Pons (tissue), 1 donor: ENCODE data around the gene FOXD4.
"Not testable (repeated sequence)": the region's sequence is repeated elsewhere in the genome, so short reads cannot be mapped to it uniquely, and the experiment has no call there.

ENCODE experiments used
- DNase-seq: peaks from one replicate; pipeline ENCODE4 v3.0.0-alpha.2; 2016; ENCODE audit warnings: low spot score

The FOXD4 gene

DNA sequence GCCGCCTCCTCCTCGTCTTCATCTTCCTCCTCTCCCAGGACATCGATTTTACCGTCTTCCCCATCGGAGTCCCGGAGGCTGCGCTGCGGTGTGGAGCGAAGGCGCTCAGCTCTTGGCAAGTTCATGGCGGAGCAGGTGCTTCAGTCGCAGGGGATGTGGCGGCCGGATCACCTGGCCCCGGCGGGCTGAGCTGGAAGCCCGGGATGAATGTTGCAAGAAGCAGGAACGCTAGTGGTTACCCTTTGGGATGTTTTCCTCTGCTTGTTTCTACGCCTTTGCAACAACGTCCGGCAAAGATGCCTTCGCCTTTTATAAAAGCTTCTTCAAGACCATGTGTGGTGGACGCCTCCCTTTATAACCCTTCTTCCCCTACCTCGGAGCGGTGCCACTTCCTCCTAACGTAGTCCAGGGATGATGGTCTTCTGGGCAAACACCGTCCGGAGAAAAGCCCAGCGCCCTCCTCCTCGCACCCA, at the start of gene FOXD4:
Gene FOXD4, minus strand, starts transcription at position 423 of the 473 bp plus-strand sequence. Its CDS starts 298 bp downstream, at position 125.
- not testable (repeated sequence) for DNase-seq

DNA sequence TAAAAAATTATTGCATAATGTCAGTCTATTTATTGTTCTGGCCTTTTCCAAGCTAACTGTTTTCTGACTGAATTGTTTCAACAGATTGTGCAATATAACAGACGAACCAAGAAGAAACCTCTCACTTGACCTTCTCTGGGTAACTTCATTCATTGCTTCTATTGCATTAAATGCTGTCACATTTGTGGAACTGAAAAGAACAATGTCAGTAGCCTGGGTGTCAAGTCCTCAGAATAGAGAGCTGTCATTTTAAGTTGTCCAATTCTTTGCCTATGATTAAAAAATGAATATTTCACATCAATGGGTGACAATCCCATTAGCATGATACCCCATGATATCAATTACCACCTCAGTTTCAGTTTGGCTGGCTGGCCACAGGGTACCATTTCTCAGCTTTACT, 41.7 kb upstream of the FOXD4 start:
- not testable (repeated sequence) for DNase-seq

DNA sequence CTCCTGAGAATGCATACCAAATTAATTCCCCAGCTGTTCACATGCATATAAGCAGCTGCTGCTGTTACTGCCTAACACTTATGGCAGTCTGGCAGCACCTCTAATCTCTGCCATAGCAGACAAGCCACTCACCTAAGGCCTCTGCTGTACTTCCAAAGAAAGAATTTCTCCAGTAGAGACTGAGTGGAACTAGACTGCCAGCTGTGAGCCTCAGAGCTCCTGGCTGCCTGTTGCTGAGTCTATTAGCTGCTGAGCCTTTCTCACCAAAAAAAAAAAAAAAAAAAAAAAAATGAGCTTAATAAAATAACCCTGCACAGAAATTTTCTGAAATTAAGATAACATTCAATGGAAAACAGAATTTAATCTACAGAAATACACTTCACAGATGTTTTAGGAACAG, 33.0 kb upstream of the FOXD4 start:
- not testable (repeated sequence) for DNase-seq

DNA sequence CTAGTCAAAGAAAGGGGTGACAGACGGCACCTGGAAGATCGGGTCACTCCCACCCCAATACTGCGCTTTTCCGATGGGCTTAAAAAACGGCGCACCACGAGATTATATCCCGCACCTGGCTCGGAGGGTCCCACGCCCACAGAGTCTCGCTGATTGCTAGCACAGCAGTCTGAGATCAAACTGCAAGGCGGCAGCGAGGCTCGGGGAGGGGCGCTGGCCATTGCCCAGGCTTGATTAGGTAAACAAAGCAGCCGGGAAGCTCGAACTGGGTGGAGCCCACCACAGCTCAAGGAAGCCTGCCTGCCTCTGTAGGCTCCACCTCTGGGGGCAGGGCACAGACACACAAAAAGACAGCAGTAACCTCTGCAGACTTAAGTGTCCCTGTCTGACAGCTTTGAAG, 21.7 kb upstream of the FOXD4 start:
- DNase-seq = not testable (repeated sequence)

DNA sequence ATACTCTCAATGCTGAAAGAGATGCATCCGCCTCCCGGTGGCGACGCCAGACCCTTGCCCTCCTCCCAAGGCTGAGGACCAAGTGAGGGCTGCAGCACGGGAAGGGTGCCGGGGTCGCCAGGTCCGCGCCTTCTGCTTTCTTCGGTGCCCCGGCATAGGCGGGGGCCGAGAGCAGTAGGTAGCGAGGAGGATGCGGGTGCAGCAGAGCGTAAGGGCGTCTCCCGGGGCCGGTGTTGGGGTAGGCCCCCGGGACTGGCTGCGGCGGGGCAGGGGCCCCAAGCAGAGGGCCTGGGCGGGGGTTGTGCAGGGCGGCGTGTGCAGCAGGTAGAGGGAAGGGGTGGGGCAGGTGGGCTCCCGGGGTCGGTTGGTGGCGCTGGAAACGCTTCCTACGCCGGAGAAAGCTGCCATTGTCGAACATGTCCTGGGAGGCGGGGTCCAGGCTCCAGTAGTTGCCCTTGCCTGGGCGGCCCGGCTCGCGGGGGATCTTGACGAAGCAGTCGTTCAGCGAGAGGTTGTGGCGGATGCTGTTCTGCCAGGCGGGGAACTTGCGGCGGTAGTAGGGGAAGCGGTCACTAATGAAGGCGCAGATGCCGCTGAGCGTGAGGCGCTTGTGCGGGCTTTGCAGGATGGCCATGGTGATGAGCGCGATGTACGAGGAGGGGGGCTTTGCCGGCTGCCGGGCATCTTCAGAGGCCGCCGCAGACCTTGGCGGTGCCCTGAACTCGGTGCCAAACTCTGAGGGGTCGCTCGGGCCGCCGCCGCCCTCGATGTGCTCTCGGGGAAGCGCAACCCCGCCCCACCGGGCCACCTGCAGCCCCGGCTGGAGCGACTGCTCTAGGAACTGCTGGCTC, 848 bp downstream of the FOXD4 start:
- DNase-seq = not testable (repeated sequence)

DNA sequence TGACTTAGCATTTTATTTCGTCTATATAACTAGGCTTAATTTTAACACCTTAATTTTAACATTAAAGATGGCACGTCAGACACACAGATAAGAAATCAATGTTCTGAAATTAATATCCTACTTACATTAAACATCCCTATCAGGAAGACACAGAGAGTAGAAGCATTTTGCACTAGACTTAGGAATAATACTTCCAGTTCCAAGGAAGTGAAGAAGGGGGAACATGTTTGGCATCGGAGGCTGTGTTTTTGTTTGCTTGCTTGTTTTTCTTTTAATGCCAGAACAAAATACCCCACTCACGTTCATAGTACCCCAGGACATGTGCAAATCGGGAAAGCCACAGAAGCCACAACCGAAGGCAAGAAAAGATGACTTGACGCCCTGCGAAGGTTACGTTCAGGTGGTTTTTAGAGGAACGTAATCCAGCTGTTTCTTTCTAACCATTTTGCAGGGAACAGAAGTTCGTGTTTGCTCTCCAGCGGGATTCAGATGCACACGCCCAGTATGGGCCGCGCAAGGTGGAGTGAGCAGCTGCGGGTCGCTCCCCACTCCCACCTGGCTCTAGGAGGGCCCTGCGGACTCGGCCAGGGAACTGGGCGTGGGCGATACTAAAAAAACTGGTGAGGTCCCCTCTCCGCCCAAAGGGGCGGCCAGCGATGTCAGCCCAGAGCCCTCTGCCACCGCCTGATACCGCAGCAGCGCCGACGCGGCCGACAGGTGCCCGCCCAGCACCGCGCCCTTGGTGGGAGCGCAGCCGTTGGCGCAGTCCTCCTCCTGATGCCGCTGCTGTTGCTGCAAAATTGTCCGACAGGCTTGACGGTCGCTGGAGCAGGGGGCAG, 1.8 kb downstream of the FOXD4 start:
- DNase-seq = not testable (repeated sequence)

DNA sequence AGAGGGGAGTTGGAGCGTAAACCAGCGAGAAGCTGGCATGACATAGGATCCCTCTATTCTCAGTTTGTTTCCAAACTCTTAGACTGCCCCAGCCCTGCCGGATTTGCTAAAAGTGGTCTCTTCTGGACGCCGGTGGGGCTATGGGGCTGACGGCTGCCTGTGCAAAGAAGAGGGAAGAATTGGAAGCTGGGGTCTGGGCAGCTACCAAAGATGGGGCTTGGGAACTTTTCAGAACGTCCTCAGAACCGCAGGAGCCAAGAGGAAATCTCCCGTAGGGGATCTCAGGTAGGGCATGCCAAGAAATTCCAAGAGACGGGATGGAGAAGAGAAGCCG, 3.1 kb downstream of the FOXD4 start:
- not testable (repeated sequence) for DNase-seq

DNA sequence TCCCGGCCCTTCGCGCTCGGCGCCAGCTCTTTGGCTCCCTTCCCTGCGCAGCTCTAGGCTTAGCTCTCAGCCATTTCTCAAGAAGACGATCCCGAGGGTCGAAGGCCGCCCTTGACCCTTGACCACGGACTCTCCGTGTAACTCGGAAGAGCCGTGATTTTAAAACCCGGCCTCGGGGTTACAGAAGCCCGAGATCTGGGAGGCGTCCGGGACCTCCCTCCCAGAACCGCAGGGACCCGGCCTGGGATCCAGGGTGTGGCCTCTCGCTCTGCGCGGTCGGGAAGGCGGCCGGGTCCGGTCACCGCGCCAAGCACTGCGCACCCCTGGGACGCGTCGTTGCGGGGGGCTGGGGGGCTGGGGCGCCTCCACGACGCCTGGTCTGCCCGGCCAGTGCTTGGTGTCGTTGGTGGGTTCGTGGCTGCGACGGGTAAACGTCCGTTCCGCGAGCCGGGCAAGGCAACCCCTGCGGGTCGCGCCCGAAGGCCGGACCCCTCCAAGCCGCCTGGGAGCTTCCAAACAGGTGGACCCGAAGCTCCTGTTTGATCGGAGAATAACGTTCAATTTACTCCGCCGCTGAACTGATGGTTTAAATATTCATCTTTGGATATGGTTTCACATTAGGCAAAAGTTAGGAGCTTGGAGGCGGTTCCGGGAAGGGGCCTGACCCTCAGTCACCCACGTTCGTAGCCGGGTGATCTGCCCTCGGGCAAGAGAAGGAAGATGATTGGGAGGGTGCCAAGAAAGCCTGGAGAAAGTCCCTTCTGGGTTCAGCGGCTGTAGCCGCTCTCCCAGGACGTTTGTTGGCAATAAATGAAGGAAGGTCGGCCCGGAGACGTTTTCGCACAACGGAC, 3.7 kb downstream of the FOXD4 start:
- DNase-seq = not testable (repeated sequence)

DNA sequence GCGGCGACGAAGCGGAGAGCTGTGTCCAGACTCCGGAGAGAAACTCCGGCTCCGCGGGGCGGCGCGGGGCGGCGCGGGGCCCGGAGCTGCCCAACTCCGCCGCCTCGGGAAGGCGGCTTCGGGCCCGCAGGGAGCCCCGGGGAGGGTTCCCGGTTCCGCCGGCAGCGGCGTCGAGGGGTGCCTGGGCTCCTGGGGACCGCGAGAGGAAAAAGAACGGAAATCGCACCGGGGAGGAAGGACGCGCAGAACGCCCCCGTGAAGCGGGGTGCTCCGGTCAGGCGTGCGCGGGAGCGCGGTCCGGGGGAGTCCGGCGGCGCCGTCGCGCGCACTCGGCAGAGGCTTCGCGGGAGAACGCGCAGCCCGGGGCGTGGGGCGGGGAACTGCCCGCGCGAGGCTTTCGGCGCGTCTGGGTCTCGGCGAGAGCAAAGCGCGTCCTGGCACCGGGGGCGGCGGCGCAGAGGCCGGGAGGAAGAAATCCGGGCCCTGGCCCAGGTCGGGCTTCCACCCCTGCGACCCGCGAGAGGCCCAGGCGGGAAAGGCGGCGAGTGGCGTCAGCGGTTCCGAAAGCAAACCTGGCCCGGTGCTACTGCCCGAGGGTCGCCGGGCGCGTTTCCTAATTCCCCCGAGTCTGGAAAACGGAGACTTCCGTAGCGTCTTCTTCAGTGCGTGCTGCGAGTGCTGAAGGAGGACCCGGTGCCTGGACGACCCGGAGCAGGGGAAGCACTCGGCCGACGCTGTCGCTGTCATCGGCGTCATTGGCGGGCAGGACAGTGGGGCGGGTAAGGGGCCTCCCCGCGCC, 4.5 kb downstream of the FOXD4 start:
- not testable (repeated sequence) for DNase-seq

DNA sequence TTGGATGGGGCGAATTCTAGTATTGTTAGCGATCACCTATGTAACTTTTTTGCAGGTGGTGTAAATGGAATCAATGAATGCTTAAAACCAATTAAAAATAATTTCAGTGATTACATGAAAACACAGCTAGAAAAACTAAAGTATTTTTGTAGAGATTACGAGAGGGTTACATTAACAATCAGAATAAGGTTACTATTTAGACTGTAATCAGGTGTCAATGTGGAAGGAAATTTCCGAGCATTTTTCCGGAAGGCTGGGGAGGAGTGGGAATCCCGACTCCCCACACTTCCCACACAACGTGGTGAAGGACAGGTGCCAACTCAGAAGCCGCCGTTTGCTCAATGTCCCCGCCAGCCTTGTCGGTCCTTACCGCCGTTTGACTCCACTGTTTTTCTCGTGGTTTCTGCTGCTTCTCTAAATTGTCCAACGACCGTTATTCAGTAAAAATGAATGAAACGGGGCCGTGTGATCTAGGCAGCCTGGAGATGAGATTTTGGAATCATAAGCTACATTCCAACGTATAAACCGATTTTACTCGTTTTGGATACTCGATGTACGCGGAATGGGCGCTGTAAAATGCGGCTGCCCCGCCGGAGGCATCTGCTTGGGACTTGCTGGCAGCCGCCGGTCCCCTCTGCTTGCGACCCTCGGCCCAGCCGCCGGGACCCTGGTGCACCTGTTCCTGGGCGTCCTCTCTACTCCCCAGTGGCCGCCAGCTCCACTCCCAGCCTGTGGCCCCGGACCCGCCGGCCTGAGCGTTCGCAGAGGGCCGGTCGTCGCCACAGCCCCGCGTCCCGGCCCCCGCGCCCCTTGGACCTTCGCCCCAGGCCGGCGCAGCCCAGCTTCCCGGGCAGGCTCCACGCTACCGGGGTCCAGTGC, 5.4 kb downstream of the FOXD4 start:
- DNase-seq = not testable (repeated sequence)

DNA sequence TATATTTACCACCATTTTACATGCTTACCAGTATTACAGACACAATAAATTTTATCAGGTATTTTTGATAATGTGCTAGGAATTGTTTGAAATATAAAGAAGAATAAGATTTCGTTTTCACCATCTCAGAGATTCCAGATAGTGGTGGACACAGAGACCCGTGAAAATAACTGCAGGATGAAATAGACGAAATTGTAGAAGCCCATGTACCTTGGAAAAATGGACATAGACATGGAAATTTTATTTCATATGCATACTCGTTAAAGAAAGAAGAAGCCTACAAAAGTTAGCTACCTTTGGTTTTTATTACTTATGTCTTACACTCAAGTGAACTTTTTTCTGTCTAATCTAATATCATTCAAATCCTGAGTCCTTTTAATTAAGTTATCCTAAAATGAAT, 7.5 kb downstream of the FOXD4 start:
- not testable (repeated sequence) for DNase-seq

DNA sequence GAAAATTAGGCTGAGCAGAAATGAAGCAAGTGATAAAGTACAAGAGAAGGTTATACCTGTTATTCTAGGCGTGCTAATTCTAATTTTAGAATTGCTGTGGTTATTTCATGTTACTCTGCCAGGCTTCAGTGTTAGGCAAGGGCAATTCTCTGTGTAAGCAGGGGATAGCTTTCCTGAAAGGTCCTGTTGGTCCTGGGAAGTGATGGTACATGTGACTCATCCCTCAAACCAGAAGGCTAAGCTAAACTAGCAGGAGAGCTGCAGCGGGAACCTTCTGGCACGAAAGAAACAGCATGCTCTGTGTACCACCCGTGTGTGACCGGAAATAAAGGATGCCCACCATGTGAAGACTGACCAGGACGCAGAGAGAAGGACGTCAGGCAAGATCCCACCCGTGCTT, 8.7 kb downstream of the FOXD4 start:
- not testable (repeated sequence) for DNase-seq

DNA sequence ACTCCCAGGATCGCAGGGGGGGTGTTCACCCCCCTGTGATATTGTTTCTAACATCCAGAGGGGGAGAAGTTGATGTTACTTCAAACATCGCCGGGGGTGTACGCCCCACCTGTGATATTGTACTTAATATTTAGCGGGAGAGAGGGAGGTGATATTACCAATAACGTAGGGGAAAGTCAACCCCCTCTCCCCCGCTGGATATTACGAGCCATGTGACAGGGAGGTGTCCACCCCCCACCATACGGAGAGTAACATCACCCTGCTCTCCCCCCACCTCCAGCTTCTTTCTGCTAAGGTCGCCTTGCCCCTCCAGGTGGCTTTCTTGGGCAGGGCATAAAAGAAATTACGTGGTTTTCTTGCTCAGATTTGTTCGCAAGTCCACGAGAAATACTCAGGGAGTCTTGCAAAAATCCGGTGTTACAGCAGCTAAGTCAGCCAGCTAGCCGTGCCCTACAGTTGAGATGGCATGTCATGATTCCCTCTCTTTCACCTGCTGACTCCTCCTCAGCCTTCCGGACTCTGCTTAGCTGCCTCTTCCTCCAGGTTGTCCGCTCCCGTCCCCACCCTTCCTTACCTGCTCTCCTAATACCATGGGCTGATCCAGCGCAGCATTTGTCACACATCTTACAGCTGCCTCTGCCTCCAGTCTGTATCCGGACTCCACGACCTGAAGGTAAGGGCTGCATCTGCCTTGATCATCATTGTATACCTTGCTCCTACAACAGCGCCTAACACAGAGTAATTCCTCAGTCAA, 9.3 kb downstream of the FOXD4 start:
- DNase-seq = not testable (repeated sequence)

DNA sequence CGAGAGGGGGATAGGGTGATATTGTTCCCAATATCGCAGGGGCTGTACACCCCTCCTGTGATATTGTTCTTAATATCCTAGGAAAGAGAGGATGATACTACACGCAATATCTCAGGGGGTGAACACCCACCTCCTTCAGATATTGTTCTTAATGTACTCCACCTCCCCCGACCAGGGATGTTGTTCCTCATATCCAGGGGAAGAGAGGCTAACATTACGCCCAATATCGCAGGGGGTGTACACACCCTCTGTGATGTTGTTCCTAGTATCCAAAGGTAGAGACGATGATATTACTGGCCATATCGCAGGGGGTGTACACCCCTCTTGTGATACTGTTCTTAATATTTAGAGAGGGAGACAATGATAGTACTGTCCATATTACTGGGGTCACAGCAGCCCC, 12.2 kb downstream of the FOXD4 start:
- not testable (repeated sequence) for DNase-seq

DNA sequence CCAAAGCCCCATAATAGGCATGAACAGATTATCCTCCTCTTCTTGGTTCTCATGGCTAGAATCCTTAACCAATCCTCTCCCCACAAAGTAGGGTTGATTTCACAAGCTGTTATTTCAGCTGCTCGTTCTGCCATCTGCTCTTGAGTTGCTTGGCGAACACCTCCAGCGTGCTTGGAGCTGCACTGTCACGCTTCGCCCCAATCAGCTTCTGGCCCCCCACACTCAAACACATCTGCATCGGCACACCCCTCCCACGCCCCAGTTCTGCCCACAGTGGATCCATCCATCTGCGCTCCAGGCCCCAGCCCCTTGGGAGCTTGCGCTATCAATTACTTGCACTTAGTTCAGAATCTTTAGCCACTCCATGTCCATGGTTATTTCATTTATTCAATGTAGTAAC, 17.8 kb downstream of the FOXD4 start:
- not testable (repeated sequence) for DNase-seq

DNA sequence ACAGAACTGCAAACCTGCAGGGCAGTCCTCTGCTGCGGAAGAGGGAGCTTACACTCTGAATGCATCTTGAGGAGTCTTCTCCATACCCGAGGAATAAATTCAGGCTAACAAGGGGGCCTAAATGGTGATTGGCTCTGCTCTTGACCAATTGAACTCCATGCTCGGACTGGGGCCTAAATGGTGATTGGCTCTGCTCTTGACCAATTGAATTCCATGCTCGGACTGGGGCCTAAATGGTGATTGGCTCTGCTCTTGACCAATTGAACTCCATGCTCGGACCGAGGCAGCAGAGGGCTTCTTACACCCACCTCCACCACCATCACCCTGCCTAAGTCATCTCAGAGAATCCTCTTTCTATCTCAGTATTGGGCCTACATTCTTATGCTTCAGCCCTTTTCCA, 18.4 kb downstream of the FOXD4 start:
- not testable (repeated sequence) for DNase-seq

DNA sequence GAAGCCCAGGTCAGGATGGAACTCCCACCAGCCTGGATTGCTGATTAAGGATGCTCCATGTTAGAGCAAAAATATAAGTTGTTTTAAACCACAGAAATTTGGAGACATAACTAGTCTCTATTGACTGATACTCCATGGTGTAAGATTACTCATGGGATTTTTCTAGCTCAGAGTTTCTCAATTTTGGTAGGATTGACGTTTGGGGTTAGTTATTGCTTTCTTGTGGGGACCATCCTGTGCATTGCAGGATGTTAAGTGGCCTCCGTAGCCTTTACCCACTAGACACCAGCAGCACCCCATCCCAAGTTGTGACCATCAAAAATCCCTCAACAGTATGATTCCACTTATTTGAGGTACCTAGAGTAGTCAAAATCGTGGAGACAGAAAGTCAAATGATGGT, 19.4 kb downstream of the FOXD4 start:
- DNase-seq = not testable (repeated sequence)

DNA sequence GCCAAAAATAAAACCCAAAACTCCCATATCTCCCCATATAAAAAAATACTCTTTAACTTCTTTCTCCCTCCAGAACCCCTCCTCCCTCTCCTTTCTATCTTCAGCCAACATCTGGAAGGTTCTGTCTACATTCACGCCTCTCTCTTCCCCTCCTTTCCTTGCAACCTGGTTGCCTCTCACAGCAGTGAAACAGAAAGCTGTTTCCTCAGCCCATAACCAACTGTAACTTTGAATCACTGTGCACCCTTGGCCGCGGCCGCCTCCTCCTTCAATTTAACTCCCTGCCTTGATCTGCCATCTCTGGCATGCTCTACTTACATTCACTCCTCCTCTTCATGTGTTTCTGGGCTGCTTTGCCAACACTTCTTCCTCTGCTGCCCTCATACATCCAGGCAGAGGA, 23.2 kb downstream of the FOXD4 start:
- DNase-seq = not testable (repeated sequence)

DNA sequence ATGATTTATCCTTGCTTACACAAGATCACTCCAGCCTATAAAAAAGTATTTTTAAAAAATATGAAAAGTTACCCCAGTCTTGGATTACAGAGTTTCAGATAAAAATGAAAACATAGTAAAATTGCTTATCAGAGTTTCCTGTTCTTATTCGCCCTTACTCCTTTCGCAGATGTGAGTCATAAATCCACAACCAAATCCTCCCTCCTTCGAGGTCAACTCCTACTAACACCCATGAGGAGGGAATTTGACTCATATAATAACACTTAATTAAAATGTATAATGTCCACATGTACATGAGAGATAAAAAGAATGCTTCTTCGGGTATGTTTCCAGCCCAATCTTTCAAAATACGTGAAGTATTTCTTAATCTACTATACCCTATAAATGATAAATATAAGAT, 23.9 kb downstream of the FOXD4 start:
- not testable (repeated sequence) for DNase-seq
